NT2/D1 (cell line): ENCODE results near the gene ARHGAP33.

Experiments
- YY1 ChIP-seq: IDR thresholded peaks from 2 replicates; pipeline ENCODE4 v1.6.1; 2011; ENCODE audit not compliant: insufficient read length, insufficient read depth
- ZNF274 ChIP-seq: IDR thresholded peaks from 2 replicates; pipeline ENCODE4 v1.6.1; 2011; ENCODE audit warnings: mild to moderate bottlenecking, low read depth, low read length

- no peak for TF ChIP-seq YY1
- no peak for TF ChIP-seq ZNF274
Observed at GRCh38 chr19:35759697-35760096, 15.7 kb upstream of the ARHGAP33 start.
